Duodenal mucosa (tissue), 2 donors: ENCODE data around the gene SPP1.
"Not testable (repeated sequence)": the region's sequence is repeated elsewhere in the genome, so short reads cannot be mapped to it uniquely, and the experiment has no call there.

Experiments used
- H3K27ac ChIP-seq: one replicate; pipeline ENCODE4 v1.7.0; 2013; ENCODE audit warnings: low read depth, low read length
- H3K27me3 ChIP-seq, 2 donors: one replicate each; pipeline ENCODE4 v1.7.0; 2013; ENCODE audit warnings: low read length in 2 of 2, control low read depth in 1 of 2; ENCODE audit not compliant: insufficient read depth in 2 of 2, control insufficient read depth in 1 of 2
- H3K36me3 ChIP-seq, 2 donors: one replicate each; pipeline ENCODE4 v1.7.0; 2013; ENCODE audit warnings: low read length in 2 of 2, control low read depth in 1 of 2; ENCODE audit not compliant: insufficient read depth in 2 of 2, control insufficient read depth in 1 of 2
- H3K4me1 ChIP-seq, 2 donors: one replicate each; pipeline ENCODE4 v1.7.0; 2013; ENCODE audit warnings: low read length in 2 of 2, control low read depth in 1 of 2; ENCODE audit not compliant: insufficient read depth in 2 of 2, control insufficient read depth in 1 of 2
- H3K4me3 ChIP-seq, 2 donors: one replicate each; pipeline ENCODE4 v1.7.0; 2013; ENCODE audit warnings: low read length in 2 of 2, low read depth in 1 of 2
- H3K9ac ChIP-seq, 2 donors: one replicate each; pipeline ENCODE4 v1.7.0; 2013; ENCODE audit warnings: low read length in 2 of 2, low read depth in 1 of 2
- H3K9me3 ChIP-seq, 2 donors: one replicate each; pipeline ENCODE4 v1.7.0; 2013; ENCODE audit warnings: low read length in 2 of 2, control low read depth in 1 of 2; ENCODE audit not compliant: control insufficient read depth in 1 of 2

The SPP1 gene

GRCh38 chr4:87939978-87940690 is 35.4 kb upstream of the SPP1 start:
- no peaks in the 10 kb centered on the region for H3K9me3 ChIP-seq

GRCh38 chr4:87940809-87941208 is 34.7 kb upstream of the SPP1 start:
- not testable (repeated sequence) for H3K4me3 ChIP-seq, H3K4me1 ChIP-seq, H3K9ac ChIP-seq, H3K9me3 ChIP-seq, H3K27ac ChIP-seq, H3K27me3 ChIP-seq, H3K36me3 ChIP-seq

More at GRCh38 chr4:87939978-87940690, 35.4 kb upstream of the SPP1 start:
- Histone ChIP-seq H3K36me3 (no peaks in the 10 kb centered on the region), H3K4me3 (no peak overlapping the region), H3K4me1 (no peaks in the 10 kb centered on the region), H3K27ac (no peak overlapping the region), H3K9ac (no peak overlapping the region), H3K27me3 (no peaks in the 10 kb centered on the region)

GRCh38 chr4:87941537-87942392 is 33.7 kb upstream of the SPP1 start:
- H3K27ac ChIP-seq = no peak overlapping the region
- no peaks in the 10 kb centered on the region for H3K9me3 ChIP-seq
- H3K4me3 ChIP-seq = no peak overlapping the region
- no peaks in the 10 kb centered on the region for H3K27me3 ChIP-seq
- no peaks in the 10 kb centered on the region for H3K36me3 ChIP-seq
- no peaks in the 10 kb centered on the region for H3K4me1 ChIP-seq
- H3K9ac ChIP-seq = no peak overlapping the region

GRCh38 chr4:87943660-87944149 is 31.8 kb upstream of the SPP1 start:
- no peak overlapping the region for H3K4me3 ChIP-seq
- no peak overlapping the region for H3K27ac ChIP-seq
- H3K9ac ChIP-seq = no peak overlapping the region
- H3K27me3 ChIP-seq = no peaks in the 10 kb centered on the region
- H3K9me3 ChIP-seq = no peaks in the 10 kb centered on the region
- H3K36me3 ChIP-seq = no peaks in the 10 kb centered on the region
- H3K4me1 ChIP-seq = no peaks in the 10 kb centered on the region

- H3K27ac ChIP-seq = no peak overlapping the region
- no peak overlapping the region for H3K9ac ChIP-seq
- no peaks in the 10 kb centered on the region for H3K36me3 ChIP-seq
- no peaks in the 10 kb centered on the region for H3K27me3 ChIP-seq
- H3K4me1 ChIP-seq = no peaks in the 10 kb centered on the region
- H3K9me3 ChIP-seq = no peaks in the 10 kb centered on the region
- H3K4me3 ChIP-seq = no peak overlapping the region
Observed at GRCh38 chr4:87944967-87945366, 30.5 kb upstream of the SPP1 start.

- Histone ChIP-seq H3K27ac (no peak overlapping the region), H3K4me1 (no peaks in the 10 kb centered on the region), H3K9ac (no peak overlapping the region), H3K9me3 (no peaks in the 10 kb centered on the region), H3K4me3 (no peak overlapping the region), H3K27me3 (no peaks in the 10 kb centered on the region), H3K36me3 (no peaks in the 10 kb centered on the region)
Observed at GRCh38 chr4:87946766-87947165, 28.7 kb upstream of the SPP1 start.

- Histone ChIP-seq H3K4me3 (no peak overlapping the region), H3K9ac (no peak overlapping the region), H3K27me3 (no peaks in the 10 kb centered on the region), H3K36me3 (no peaks in the 10 kb centered on the region), H3K9me3 (no peaks in the 10 kb centered on the region), H3K4me1 (no peaks in the 10 kb centered on the region), H3K27ac (no peak overlapping the region)
Observed at GRCh38 chr4:87947381-87948160, 27.9 kb upstream of the SPP1 start.

GRCh38 chr4:87949961-87950360 is 25.6 kb upstream of the SPP1 start:
- Histone ChIP-seq H3K36me3 (no peaks in the 10 kb centered on the region), H3K4me3 (no peak overlapping the region), H3K9me3 (no peaks in the 10 kb centered on the region), H3K4me1 (no peaks in the 10 kb centered on the region), H3K9ac (no peak overlapping the region), H3K27ac (no peak overlapping the region), H3K27me3 (no peaks in the 10 kb centered on the region)

- H3K36me3 ChIP-seq = no peaks in the 10 kb centered on the region
- H3K4me1 ChIP-seq = no peaks in the 10 kb centered on the region
- H3K27me3 ChIP-seq = no peaks in the 10 kb centered on the region
- no peaks in the 10 kb centered on the region for H3K9me3 ChIP-seq
- no peak overlapping the region for H3K9ac ChIP-seq
- H3K27ac ChIP-seq = no peak overlapping the region
- no peak overlapping the region for H3K4me3 ChIP-seq
Observed at GRCh38 chr4:87950493-87950892, 25.0 kb upstream of the SPP1 start.
